Tibial artery (tissue), 4 donors: ENCODE data around the gene CNNM3.

Source experiments
- DNase-seq, 2 donors: peaks; one replicate each; pipeline ENCODE4 v3.0.0-alpha.2; 2019
- H3K27ac ChIP-seq, 2 donors: fragments of 200-600 bp; sonication (generic) in 1 of 2; 1 replicate in 1 of 2; 2 replicates in 1 of 2; pipeline ENCODE4 v1.5.1; 2018 to 2019; ENCODE audit warnings: mild to moderate bottlenecking in 1 of 2
- H3K27me3 ChIP-seq, 2 donors: fragments of 200-600 bp; sonication (generic) in 1 of 2; one replicate each; pipeline versions ENCODE4 v1.5.1 to v1.6.0; 2016 to 2019
- H3K36me3 ChIP-seq, 3 donors: fragments of 200-600 bp; sonication (generic) in 2 of 3; one replicate each; pipeline ENCODE4 v1.5.1; 2016 to 2019; ENCODE audit warnings: mild to moderate bottlenecking in 2 of 3
- H3K4me1 ChIP-seq, 4 donors: fragments of 200-600 bp; sonication (generic) in 2 of 4; 1 replicate in 3 of 4; 2 replicates in 1 of 4; pipeline ENCODE4 v1.5.1; 2016 to 2019
- H3K4me3 ChIP-seq, 2 donors: fragments of 200-600 bp; sonication (generic) in 1 of 2; 1 replicate in 1 of 2; 2 replicates in 1 of 2; pipeline ENCODE4 v1.5.1; 2018 to 2019; ENCODE audit warnings: mild to moderate bottlenecking in 2 of 2
- H3K9me3 ChIP-seq, 3 donors: fragments of 200-600 bp; sonication (generic) in 1 of 3; one replicate each; pipeline ENCODE4 v1.5.1; 2016 to 2019
- intact Hi-C: fragments of 100-400 bp; cut with DNase I; formaldehyde crosslinking; loops from one replicate; pipeline ENCODE4 v1.15.0; 2023; ENCODE audit warnings: low total_unique reads
- TF ChIP-seq, protein P1 (sequence below), 2 experiments: fragments of 200-600 bp in 1 of 2; fragments of 450-650 bp in 1 of 2; IDR thresholded peaks; one replicate each; pipeline ENCODE4 v1.5.1; 2017 to 2019; ENCODE audit warnings: antibody characterized with exemption in 2 of 2, mild to moderate bottlenecking in 1 of 2, moderate library complexity in 1 of 2

CNNM3 gene

GRCh38 chr2:96831679-96832078 lies 15.6 kb downstream of the CNNM3 start:
- H3K27me3 ChIP-seq = no peaks in the 10 kb centered on the region
- peaks cover 0 to 12% (median 8%) of the 10 kb centered on the region in 4 donors for H3K4me1 ChIP-seq
- H3K36me3 ChIP-seq = peaks cover 52 to 87% (median 61%) of the 10 kb centered on the region in 3 donors
- TF ChIP-seq, protein P1, sequence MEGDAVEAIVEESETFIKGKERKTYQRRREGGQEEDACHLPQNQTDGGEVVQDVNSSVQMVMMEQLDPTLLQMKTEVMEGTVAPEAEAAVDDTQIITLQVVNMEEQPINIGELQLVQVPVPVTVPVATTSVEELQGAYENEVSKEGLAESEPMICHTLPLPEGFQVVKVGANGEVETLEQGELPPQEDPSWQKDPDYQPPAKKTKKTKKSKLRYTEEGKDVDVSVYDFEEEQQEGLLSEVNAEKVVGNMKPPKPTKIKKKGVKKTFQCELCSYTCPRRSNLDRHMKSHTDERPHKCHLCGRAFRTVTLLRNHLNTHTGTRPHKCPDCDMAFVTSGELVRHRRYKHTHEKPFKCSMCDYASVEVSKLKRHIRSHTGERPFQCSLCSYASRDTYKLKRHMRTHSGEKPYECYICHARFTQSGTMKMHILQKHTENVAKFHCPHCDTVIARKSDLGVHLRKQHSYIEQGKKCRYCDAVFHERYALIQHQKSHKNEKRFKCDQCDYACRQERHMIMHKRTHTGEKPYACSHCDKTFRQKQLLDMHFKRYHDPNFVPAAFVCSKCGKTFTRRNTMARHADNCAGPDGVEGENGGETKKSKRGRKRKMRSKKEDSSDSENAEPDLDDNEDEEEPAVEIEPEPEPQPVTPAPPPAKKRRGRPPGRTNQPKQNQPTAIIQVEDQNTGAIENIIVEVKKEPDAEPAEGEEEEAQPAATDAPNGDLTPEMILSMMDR (IDR thresholded peaks at IDR 0.05) = no peak
- no peaks in the 10 kb centered on the region for H3K9me3 ChIP-seq
- H3K27ac ChIP-seq = no peak overlapping the region
- H3K4me3 ChIP-seq = no peak overlapping the region
- intact Hi-C loops = no loop called here
- no peak for DNase-seq

GRCh38 chr2:96832408-96832753 lies 16.3 kb downstream of the CNNM3 start:
- peaks cover 45 to 81% (median 54%) of the 10 kb centered on the region in 3 donors for H3K36me3 ChIP-seq
- H3K4me1 ChIP-seq = peaks cover 0 to 12% (median 8%) of the 10 kb centered on the region in 4 donors
- intact Hi-C loops = no loop called here
- no peak for DNase-seq
- H3K27me3 ChIP-seq = no peaks in the 10 kb centered on the region
- TF ChIP-seq, protein P1 (IDR thresholded peaks at IDR 0.05) = no peak
- no peaks in the 10 kb centered on the region for H3K9me3 ChIP-seq
- H3K27ac ChIP-seq = peak overlapping the region in 1 of 2 donors; percentile 59
- no peak overlapping the region for H3K4me3 ChIP-seq

DNA sequence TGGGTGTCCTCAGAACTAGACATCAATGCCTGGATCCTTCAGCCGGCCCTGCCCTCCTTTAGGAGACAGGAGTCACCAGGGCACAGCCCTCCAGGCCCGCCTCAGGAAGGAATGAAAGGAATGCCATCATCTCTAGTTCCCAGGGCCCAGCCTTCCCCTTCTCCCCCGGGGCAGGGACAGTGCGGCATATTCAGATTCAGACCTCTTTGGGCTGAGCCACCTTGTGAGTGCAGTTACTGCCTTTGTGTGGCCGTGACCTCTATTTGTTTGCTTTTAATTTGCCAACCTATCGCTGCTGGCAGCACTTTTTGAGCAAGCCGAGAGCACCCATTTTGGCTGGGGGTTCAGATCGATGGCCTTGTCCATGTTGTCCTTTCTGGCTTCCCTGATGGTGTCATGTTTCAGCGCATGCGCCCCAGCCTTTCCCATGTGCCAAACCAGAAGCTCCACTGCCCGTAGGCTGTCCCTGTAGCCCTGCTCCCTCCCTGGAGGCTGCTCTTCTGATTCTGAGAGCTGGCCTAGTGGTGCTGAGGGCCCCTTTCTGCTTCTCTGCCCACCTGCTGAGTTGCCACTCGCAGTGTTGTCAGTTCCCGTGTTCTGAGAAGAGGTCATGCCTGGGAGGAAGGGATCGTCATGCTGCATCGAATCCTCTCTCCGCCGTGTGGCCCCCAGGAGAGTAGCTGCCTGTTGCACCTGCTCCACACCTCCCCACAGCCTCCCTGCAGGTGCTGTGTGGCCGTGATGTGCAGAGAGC lies 16.9 kb downstream of the CNNM3 start:
- Histone ChIP-seq H3K27ac (peak overlapping the region in 1 of 2 donors; percentile 59), H3K4me3 (no peak overlapping the region), H3K27me3 (no peaks in the 10 kb centered on the region), H3K4me1 (peaks cover 0 to 12% (median 8%) of the 10 kb centered on the region in 4 donors), H3K9me3 (no peaks in the 10 kb centered on the region), H3K36me3 (peaks cover 39 to 81% (median 54%) of the 10 kb centered on the region in 3 donors)
- TF ChIP-seq, protein P1 (IDR thresholded peaks at IDR 0.05) = no peak
- DNase-seq = peak in 1 of 2 donors; percentile 80
- intact Hi-C loops = no loop called here

DNA sequence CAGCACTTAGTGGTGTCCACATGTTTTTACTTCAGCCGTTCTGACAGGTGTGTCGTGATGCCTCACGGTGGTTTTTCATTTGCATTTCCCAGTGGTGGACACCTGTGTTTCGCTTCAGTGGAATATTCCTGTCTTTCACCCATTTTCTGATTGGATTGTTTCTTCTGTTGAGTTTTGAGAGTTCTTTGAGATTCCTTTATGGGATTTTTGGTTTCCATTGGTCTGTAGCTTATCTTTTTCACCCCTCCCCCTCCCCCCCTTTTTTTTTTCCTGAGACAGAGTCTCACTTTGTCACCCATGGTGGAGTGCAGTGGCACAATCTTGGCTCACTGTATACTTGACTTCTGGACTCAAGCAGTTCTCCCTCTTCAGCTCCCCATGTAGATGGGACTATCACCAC lies 19.8 kb downstream of the CNNM3 start:
- DNase-seq = no peak
- H3K4me3 ChIP-seq = no peak overlapping the region
- H3K36me3 ChIP-seq = peaks cover 12 to 69% (median 34%) of the 10 kb centered on the region in 3 donors
- peaks cover 0 to 23% (median 11%) of the 10 kb centered on the region in 4 donors for H3K4me1 ChIP-seq
- TF ChIP-seq, protein P1 (IDR thresholded peaks at IDR 0.05) = no peak
- intact Hi-C loops = no loop called here
- H3K9me3 ChIP-seq = no peaks in the 10 kb centered on the region
- H3K27ac ChIP-seq = no peak overlapping the region
- H3K27me3 ChIP-seq = no peaks in the 10 kb centered on the region

- H3K36me3 ChIP-seq = peaks cover 0 to 63% (median 16%) of the 10 kb centered on the region in 3 donors
- intact Hi-C loops = no loop called here
- peaks cover 0 to 20% (median 9%) of the 10 kb centered on the region in 4 donors for H3K4me1 ChIP-seq
- TF ChIP-seq, protein P1 (IDR thresholded peaks at IDR 0.05) = no peak
- H3K27ac ChIP-seq = no peak overlapping the region
- no peaks in the 10 kb centered on the region for H3K9me3 ChIP-seq
- no peaks in the 10 kb centered on the region for H3K27me3 ChIP-seq
- DNase-seq = no peak
- no peak overlapping the region for H3K4me3 ChIP-seq
These were observed 21.5 kb downstream of the CNNM3 start for GRCh38 chr2:96837575-96837974.
